ENCODE results near the gene TBRG1. TPM values are rescaled to one million over a fixed set of nuclear protein-coding genes. Genes with fewer than 3 reads are reported as not detected.

The TBRG1 gene
- total and polyA plus RNA-seq, 9 donors = 15.0 to 41.4 (median 24.2) TPM

DNA sequence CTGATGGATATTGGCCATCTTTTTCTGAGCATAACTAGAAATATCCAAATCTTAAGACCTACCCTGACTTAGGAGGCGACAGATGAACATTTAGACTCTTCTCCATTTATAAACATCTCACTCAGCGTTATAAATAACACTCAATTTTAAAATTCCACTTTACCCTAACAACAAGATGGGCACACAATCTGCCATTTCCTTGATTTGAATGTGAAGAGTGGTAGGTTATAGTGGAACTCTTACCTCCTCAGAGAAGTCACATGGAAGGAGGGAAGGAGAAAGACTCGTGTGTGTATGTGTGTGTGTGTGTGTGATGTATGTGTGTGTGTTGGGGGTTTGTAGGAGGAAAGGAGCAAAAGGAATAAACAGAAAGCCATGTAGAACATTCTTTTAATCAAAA, 35.8 kb downstream of the TBRG1 start:
- no peak overlapping the region for H3K27ac ChIP-seq
- WGBS, 3 donors = 79 to 84% (median 80%) methylated on average over 3 of the region's 3 CpGs
- no peaks in the 10 kb centered on the region for H3K27me3 ChIP-seq
- no peak overlapping the region for H3K4me3 ChIP-seq
- H3K36me3 ChIP-seq = no peaks in the 10 kb centered on the region
- H3K4me1 ChIP-seq (ENCODE audit: insufficient read depth) = no peaks in the 10 kb centered on the region
- no peak for DNase-seq
- H3K9me3 ChIP-seq = no peaks in the 10 kb centered on the region
- TF ChIP-seq POLR2A (IDR thresholded peaks at IDR 0.05) = no peak
- no peak for TF ChIP-seq EP300 (IDR thresholded peaks at IDR 0.05)
- TF ChIP-seq, protein P1, sequence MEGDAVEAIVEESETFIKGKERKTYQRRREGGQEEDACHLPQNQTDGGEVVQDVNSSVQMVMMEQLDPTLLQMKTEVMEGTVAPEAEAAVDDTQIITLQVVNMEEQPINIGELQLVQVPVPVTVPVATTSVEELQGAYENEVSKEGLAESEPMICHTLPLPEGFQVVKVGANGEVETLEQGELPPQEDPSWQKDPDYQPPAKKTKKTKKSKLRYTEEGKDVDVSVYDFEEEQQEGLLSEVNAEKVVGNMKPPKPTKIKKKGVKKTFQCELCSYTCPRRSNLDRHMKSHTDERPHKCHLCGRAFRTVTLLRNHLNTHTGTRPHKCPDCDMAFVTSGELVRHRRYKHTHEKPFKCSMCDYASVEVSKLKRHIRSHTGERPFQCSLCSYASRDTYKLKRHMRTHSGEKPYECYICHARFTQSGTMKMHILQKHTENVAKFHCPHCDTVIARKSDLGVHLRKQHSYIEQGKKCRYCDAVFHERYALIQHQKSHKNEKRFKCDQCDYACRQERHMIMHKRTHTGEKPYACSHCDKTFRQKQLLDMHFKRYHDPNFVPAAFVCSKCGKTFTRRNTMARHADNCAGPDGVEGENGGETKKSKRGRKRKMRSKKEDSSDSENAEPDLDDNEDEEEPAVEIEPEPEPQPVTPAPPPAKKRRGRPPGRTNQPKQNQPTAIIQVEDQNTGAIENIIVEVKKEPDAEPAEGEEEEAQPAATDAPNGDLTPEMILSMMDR (IDR thresholded peaks at IDR 0.05) = no peak
- intact Hi-C loops (cut with DNase I) = loop anchor here in 1 of 4 donors (5.0 kb wide), 1 partner anchor 184 kb away; no protein-coding TSS in a partner anchor

DNA sequence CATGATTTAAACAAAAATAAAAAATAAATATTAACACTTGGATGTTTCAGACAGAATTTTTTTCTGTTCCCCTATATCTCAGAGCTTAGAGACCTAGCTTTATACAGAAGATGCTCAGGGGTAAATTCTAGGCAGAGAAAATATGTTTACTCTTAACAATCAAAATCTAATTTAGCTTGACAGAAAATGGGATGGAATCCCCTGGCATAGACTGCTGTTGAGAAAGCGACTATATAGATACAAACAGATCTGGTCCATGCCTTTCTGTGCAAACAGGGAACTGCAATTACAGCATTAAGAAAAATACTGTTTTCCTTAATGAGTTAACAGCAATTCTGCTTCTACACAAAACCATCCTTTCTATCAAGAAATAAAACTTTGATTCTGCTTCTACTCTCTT, 36.3 kb downstream of the TBRG1 start:
- no peak for DNase-seq
- Histone ChIP-seq H3K27ac (no peak overlapping the region), H3K4me3 (no peak overlapping the region), H3K27me3 (no peaks in the 10 kb centered on the region), H3K36me3 (no peaks in the 10 kb centered on the region), H3K4me1 (ENCODE audit: insufficient read depth) (no peaks in the 10 kb centered on the region), H3K9me3 (no peaks in the 10 kb centered on the region)
- intact Hi-C loops (cut with DNase I) = loop anchor here in 1 of 4 donors (5.0 kb wide), 1 partner anchor 183 kb away; no protein-coding TSS in a partner anchor
- TF ChIP-seq POLR2A (IDR thresholded peaks at IDR 0.05) (no peak), EP300 (IDR thresholded peaks at IDR 0.05) (no peak)
- TF ChIP-seq, protein P1 (IDR thresholded peaks at IDR 0.05) = no peak
- 89 to 98% (median 96%) methylated on average over 1 of the region's 1 CpG for WGBS, 3 donors

DNA sequence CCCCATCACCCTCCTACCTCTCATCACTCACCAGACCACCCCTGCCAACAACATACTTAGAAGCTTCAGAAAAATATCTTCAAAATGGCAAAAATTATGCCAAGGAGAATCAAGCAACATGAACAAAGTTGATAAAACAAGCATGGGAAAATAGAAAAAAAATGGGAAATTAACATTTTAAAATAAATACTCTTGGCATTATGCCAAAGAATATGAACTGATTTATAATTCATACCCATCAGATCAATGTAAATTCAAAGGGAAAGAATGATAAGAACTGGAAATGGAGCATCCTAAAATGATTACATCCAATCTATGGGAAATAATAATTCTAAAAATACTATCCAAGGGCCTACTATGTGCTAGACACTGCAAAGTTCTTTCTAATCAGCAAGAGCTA, 38.9 kb downstream of the TBRG1 start:
- no peak for TF ChIP-seq POLR2A (IDR thresholded peaks at IDR 0.05)
- TF ChIP-seq, protein P1 (IDR thresholded peaks at IDR 0.05) = no peak
- no peak for TF ChIP-seq EP300 (IDR thresholded peaks at IDR 0.05)
- Histone ChIP-seq H3K36me3 (no peaks in the 10 kb centered on the region), H3K4me1 (ENCODE audit: insufficient read depth) (no peaks in the 10 kb centered on the region), H3K4me3 (no peak overlapping the region), H3K27me3 (no peaks in the 10 kb centered on the region), H3K27ac (no peak overlapping the region), H3K9me3 (no peaks in the 10 kb centered on the region)
- no peak for DNase-seq
- intact Hi-C loops (cut with DNase I) = no loop called here

DNA sequence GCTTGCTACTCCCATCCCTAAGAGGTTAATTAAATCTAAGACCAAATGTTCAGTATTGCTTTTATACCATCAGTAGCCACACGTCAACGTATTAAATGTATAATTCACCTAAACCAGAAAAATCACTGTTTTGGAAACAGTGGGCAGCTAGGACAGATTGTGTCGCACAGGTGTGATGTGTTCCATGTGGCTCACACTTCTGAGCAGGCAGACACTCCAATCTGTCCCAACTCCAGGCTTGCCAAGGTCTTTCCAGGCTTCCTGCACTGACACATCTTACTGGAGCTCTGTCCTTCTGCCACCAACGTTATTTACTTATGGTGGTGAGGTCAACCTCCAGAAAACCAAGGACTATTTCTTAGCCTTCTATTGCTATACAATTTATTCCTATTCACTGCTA, 39.4 kb downstream of the TBRG1 start:
- TF ChIP-seq POLR2A (IDR thresholded peaks at IDR 0.05) (no peak), EP300 (IDR thresholded peaks at IDR 0.05) (no peak)
- TF ChIP-seq, protein P1 (IDR thresholded peaks at IDR 0.05) = no peak
- Histone ChIP-seq H3K4me1 (ENCODE audit: insufficient read depth) (no peaks in the 10 kb centered on the region), H3K27me3 (no peaks in the 10 kb centered on the region), H3K27ac (no peak overlapping the region), H3K9me3 (no peaks in the 10 kb centered on the region), H3K36me3 (no peaks in the 10 kb centered on the region), H3K4me3 (no peak overlapping the region)
- intact Hi-C loops (cut with DNase I) = no loop called here
- 79 to 84% (median 82%) methylated on average over 4 of the region's 4 CpGs for WGBS, 3 donors
- DNase-seq = no peak

All from ovary (tissue), 9 donors.